HG02870 (cell line): ENCODE measurements around the gene GTF2IRD2.
"Not testable (repeated sequence)": the region's sequence is repeated elsewhere in the genome, so short reads cannot be mapped to it uniquely, and the experiment has no call there.

ENCODE experiments used
- ATAC-seq: cut with Tn5 transposase; IDR thresholded peaks from one replicate; pipeline ENCODE4 v1.9.1; 2021; ENCODE audit warnings: mild to moderate bottlenecking, moderate library complexity; ENCODE audit not compliant: unreplicated experiment

Gene GTF2IRD2

DNA sequence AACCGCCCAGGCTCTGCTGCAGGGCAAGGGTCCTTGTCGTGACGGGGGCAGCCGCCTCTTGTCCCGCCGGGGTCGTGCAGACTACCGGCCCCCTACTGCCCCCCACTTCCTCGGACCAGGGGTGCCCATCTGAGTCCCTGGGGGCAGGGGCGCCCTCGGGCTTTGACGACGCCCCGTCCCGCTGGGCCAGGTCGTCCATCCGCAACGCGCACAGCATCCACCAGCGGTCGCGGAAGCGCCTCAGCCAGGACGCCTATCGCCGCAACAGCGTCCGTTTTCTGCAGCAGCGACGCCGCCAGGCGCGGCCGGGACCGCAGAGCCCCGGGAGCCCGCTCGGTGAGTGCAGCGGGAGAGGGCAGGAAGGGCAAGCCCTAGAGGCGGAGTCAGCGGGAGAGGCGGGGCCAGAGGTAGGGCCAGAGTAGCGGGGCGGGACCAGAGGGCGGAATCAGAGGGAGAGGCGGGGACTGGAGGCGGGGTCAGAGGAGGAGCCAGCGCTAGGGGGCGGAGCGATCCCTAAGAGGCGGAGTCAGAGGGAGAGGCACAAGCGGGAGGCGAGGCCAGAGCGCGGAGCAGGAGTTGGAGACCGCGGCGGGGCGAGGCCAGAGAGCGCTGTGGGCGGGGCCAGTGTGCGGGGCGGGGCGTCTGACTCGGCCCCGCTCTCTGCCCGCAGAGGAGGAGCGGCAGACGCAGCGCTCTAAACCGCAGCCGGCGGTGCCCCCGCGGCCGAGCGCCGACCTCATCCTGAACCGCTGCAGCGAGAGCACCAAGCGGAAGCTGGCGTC is 62.8 kb downstream of the GTF2IRD2 start:
- peak; percentile 90 for ATAC-seq

DNA sequence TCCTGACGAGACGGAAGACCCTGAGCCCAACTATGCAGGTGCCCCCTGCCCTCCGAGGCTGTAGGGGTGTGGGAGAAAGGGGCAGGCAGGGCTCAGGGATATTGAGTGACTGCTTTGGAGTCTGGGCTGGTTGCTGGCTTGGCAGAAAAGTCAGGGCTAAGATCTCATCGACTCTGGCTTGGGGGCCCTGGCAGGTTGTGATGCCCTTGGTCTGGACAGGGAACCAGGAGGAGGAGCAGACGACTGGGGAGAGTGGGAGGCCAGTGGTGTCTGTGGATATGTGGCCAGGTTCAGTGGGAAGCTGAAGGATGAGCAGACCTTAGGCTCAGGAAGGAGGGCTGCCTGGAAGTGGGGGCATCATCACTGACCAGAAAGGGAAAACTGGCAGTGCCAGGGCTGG is 67.8 kb downstream of the GTF2IRD2 start:
- not testable (repeated sequence) for ATAC-seq

DNA sequence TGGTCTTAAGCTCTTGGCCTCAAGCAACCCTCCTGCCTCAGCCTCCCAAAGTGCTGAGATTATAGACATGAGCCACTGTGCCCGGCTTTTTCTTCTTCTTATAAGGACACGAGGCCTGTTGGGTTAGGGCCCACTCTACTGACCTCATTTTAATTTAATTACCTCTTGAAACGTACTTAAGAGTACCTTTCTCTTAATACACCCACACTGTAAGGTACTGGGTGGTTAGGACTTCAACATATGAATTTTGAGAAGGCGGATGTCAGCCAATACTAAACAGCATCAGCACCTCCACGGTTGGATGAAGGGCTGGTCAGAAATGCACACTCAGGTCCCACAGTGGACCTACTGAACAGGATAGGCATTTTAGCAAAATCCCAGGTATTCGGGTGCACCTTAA is 69.7 kb downstream of the GTF2IRD2 start:
- ATAC-seq = not testable (repeated sequence)

DNA sequence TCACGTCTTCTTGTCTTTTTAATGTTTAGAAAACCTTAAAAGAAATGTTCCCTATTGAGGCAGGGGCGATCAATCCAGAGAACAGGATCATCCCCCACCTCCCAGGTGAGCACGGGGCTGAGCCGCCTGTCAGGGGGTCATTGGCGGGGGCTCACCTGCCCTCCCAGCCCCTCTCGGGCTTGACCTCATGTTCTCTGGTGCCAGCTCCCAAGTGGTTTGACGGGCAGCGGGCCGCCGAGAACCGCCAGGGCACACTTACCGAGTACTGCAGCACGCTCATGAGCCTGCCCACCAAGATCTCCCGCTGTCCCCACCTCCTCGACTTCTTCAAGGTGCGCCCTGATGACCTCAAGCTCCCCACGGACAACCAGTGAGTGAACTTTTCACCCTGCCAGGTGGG is 72.4 kb downstream of the GTF2IRD2 start:
- ATAC-seq = not testable (repeated sequence)

DNA sequence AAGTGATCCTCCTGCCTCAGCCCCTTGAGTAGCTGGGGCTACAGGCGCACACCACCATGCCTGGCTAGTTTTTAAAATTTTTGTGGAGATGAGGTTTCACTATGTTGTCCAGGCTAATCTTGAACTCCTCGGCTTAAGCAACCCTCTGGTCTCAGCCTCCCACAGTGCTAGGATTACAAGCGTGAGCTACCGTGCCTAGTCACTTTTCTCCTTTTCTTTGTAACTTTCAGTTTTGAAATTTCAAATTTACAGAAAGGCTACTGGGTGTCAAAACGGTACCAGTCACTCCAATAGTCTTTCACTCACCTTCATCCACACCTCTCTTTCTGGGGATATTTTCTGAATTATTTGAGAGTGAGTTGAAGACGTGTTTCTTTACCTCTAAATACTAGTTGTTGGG is 76.3 kb downstream of the GTF2IRD2 start:
- ATAC-seq = peak; percentile 49

DNA sequence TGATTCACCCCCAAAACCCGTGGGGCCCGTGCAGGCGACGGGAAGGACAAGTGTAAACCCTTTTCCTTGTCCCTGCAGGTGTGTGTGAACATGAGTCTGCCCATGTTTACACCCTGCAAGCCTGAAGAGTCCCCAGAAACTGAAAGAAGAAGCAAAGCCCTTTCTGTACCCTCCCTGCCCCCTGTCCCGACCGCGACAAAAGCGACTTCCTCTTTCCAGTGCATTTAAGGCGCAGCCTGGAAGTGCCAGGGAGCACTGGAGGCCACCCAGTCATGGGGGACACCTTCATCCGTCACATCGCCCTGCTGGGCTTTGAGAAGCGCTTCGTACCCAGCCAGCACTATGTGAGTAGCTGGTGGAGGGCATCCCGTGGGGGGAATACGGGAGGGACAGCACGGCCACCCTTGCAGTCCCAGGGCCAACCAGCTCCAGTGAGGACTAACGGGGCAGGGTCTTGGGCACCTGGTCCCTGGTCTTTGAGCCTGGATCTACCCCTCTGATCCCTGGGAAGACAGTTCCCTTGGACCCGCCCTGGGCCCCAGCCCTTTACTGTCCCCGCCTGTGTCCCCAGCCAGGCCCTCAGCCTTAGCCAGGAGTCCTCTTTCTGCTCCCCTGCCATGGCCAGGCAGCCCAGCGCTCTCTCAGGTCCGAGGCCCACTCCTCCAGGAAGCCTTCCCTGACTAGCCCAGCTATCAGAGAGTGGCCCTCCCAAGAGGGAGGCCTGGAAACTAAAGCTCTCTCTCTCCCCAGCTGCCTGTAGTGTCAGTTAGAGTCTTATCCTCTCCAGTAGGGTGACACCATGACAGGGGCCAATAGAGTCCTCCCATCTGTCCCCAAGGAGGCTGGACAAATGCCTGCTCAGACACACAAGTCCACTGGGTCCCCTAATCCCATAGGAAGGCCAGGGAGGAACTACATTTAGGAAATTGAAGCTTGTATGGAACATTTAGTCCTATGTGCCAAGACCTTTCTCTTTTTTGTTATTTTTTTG is 77.3 kb downstream of the GTF2IRD2 start, which contains the start of gene NCF1:
NCF1 (plus strand) TSS at position 252 of the 991 bp plus-strand sequence; CDS start at position 273, 21 bp downstream.
- peak; percentile 66 for ATAC-seq

DNA sequence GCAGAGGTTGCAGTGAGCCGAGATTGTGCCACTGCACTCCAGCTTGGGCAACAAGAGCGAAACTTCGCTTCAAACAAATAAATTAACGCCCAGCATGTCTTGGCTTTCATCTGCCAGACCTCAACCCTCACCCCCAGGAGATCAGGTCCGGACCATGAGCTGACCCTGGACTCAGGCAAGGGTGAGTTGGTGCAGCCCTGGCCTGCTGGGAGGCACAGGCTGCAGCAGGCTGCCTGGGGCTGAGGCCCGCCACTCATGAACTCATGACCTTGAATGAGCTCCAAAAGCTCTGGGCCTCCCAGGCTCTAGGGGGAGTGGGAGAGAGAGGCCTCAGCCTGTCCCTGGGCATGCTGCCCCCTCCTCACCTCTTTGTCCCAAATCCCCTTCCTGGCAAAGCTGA is 79.3 kb downstream of the GTF2IRD2 start:
- ATAC-seq = not testable (repeated sequence)

DNA sequence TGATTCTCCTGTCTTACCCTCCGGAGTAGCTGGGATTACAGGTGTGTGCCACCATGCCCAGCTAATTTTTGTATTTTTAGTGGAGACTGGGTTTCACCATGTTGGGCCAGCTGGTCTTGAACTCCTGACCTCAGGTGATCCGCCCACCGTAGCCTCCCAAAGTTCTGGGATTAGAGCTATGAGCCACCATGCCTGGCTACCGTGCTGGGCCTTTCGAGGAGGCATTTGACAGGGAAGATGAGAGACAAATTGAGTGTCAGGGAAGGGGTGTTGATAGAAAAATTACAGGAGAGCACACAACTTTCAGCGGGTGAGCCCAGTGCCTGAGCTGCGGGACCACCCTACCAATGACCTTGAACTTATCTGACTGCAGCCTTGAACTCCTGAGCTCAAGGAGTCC is 81.3 kb downstream of the GTF2IRD2 start:
- not testable (repeated sequence) for ATAC-seq

DNA sequence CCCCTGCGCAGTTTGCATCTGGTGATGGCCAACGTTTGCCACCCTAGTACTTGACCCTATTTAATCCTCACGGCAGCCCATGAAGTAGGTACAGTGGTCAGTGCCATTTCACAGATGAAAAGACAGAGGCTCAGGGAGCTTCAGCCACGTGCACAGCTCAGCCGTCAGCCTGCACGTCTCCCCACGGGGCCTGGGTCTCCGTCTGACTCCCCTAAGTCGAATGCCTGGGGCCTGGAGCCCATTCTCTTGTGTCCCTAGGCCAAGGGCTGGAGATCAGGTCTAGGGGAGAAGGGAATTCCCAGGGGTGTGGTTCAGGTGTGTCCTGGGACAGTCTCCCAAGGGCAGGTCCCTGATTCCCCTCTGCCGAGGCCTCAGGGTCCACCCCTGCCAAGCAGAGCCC is 84.4 kb downstream of the GTF2IRD2 start:
- not testable (repeated sequence) for ATAC-seq

DNA sequence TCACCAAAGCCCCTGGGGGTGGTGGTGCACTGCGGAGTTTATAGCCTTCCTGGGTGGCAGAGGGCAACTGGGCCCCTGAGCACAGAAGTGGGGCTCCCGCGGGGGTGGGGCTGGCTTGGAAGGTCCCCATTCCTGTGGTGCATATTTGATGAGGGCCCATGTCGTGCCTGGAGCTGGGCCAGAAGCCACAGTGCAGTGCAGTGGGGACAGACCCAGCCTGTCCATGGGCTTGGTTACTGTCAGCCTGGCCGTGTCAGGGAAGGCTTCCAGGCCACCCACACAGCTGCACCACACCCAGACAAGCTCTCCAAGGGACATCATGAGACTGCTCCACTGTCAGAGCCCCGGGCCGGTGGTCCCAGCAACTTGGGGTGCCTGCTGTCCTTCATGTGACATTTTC is 84.9 kb downstream of the GTF2IRD2 start:
- not testable (repeated sequence) for ATAC-seq

DNA sequence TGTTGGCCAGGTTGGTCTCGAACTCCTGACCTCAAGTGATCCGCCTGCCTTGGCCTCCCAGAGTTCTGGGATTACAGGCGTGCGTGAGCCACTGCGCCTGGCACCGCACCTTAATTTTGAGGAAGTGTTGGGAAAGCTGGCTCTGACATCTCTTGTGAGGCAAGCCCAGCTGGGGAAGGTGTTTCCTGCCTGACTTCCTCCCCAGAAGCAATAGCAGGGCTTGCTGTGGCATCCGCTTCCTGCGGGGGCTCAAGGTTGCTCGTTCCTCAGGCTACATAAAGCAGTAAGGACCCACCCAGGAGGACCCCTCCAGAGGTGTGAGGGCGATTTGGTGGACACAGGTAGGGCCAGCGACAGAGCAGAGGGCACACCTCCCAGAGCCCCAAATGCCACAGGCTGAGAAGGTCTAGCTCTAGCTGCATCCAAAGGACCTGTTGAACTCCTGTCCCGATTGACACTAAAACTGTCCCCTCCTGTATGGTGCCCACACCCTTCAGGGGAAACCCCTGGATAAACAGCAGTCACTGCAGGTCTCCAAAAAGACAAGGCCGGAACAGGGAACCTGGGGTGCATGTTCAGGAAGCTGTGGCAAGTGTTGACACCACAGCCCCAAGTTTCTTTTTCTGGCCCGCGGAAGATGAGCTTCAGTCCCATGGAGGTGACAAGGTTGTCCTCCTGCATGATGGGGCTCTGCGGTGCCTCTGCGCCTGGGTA is 86.0 kb downstream of the GTF2IRD2 start:
- not testable (repeated sequence) for ATAC-seq

DNA sequence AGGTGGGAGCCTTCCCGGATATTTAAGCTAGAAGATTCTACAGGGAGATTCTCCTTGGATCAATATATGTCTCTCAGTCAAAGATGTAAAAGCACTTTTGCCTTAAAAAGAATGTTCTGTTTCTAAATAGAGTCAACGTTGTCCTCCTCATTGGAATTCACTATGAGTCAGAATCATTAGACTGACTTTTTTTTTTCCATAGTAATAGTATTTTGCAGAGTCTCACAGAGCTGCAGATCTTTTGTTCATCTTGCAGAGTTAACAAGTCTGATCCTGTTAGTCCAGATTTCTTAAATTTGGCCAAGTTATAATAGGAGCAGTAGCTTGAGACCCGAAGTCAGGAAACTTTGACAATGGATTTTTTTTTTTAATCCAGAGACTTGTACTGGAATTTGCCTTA is 92.4 kb downstream of the GTF2IRD2 start:
- ATAC-seq = not testable (repeated sequence)

DNA sequence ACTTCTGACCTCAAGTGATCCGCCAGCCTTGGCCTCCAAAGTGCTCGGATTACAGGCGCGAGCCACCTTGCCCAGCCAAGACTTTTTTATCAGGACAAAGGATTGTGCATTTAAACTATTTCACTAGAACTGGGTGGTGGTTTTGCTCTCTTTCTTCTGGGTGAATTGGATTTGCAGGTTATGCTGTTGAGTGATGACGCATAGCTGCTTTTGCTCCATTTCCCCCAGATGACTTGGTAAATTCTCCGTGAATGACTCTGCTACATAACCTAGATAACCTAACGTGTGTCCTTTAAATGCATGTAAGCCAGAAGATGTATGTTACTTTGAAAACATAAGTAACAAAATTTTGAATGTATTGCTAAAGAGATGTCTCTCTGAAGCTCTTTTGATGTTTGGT is 93.1 kb downstream of the GTF2IRD2 start:
- ATAC-seq = not testable (repeated sequence)

DNA sequence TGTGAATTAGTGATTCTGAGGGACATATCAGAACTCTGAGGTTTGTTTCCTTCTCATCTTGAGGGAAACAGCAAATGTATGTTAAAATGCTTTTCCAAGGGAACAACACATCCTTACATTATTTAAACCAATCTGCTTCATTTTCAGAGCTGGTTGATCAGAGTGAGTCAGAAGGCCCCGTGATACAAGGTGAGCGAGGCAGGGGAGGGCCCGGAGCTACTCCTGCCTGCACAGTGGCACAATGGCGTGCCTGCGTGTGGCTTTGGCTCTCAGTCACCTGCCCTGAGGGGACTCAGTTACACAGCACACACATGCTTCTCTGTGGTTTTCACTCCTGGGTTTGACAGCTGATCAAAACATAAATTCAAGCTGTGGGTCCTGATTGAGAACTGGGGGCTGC is 94.7 kb downstream of the GTF2IRD2 start:
- ATAC-seq = not testable (repeated sequence)

DNA sequence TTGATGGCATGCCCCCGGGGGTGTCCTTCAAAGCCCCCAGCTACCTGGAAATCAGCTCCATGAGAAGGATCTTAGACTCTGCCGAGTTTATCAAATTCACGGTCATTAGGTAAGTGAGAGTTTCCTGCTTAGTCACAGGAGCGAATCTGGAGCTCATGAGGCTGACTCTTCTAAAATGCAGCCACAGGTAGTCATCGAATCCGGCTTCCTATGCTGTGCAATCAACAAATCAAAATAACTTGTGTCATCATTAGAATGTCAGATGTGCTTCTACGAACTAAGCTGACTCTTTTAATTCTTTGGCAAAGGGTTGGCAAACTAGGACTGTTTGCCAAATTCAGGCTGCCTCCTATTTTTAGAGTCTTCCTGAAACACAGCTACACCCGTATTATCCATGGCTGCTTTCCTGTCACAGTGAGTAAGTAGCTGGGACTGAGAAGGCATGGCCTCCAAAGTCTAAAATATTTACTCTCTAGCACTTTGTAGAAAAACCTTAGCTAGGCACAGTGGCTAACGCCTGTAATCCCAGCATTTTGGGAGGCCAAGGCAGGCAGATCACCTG is 97.4 kb downstream of the GTF2IRD2 start:
- ATAC-seq = not testable (repeated sequence)
